OCI-LY7 (cell line): ENCODE measurements around the gene C4orf36. TPM values are rescaled to one million over a fixed set of nuclear protein-coding genes. Genes with fewer than 3 reads are reported as not detected.

Experiments used
- BruUV-seq: library from RNA; stranded (reverse); fragments of 400-500 nt; replicated peaks from 2 replicates; lab custom pipeline; 2021; lab: Mats Ljungman, UMichigan
- CTCF ChIA-PET: fragments of 300-600 bp; sonication (Branson Sonifier 250); formaldehyde crosslinking; loops from one replicate; lab custom pipeline; 2022; ENCODE audit warnings: antibody characterized with exemption; ENCODE audit not compliant: unreplicated experiment; lab: Charles Lee
- POLR2A ChIA-PET: fragments of 300-600 bp; sonication (Branson Sonifier 250); formaldehyde crosslinking; loops from one replicate; lab custom pipeline; 2022; ENCODE audit warnings: antibody characterized with exemption; lab: Charles Lee
- DNase-seq: peaks from one replicate; pipeline ENCODE4 v3.0.0-alpha.2; 2015; ENCODE audit warnings: low spot score
- H2AFZ ChIP-seq: fragments of 200-600 bp; sonication (generic), shearing (Covaris generic); 2 replicates; pipeline ENCODE4 v1.6.1; 2014; ENCODE audit warnings: mild to moderate bottlenecking, antibody characterized with exemption, low read length, moderate library complexity
- H3K27ac ChIP-seq: fragments of 200-600 bp; sonication (generic); 2 replicates; pipeline ENCODE4 v1.5.1; 2014; ENCODE audit warnings: mixed run types, low read depth, mild to moderate bottlenecking, moderate library complexity, low read length, inconsistent platforms; ENCODE audit not compliant: poor library complexity, severe bottlenecking
- H3K36me3 ChIP-seq: fragments of 200-600 bp; sonication (generic); 2 replicates; pipeline ENCODE4 v1.6.1; 2014; ENCODE audit warnings: mild to moderate bottlenecking, antibody characterized with exemption, low read length, moderate library complexity, mixed read lengths; ENCODE audit not compliant: insufficient read depth
- H3K4me1 ChIP-seq: fragments of 200-600 bp; sonication (generic); 2 replicates; pipeline ENCODE4 v1.5.1; 2014; ENCODE audit warnings: mild to moderate bottlenecking, low read length; ENCODE audit not compliant: insufficient read depth, poor library complexity, severe bottlenecking
- H3K4me2 ChIP-seq: fragments of 200-600 bp; sonication (generic); 2 replicates; pipeline ENCODE4 v1.6.1; 2014; ENCODE audit warnings: mild to moderate bottlenecking, low read length
- H3K4me3 ChIP-seq: fragments of 200-600 bp; sonication (generic); 2 replicates; pipeline ENCODE4 v1.5.1; 2014; ENCODE audit warnings: mild to moderate bottlenecking, low read depth, low read length; ENCODE audit not compliant: poor library complexity, severe bottlenecking
- H3K79me2 ChIP-seq: fragments of 200-600 bp; sonication (generic); 2 replicates; pipeline ENCODE4 v1.6.1; 2016; ENCODE audit warnings: low read depth, mild to moderate bottlenecking, low read length, moderate library complexity, mixed read lengths; ENCODE audit not compliant: insufficient read depth
- H3K9me2 ChIP-seq: fragments of 200-600 bp; sonication (generic); 2 replicates; pipeline ENCODE4 v1.6.1; 2016; ENCODE audit warnings: mild to moderate bottlenecking, low read length, mixed read lengths; ENCODE audit not compliant: insufficient read depth
- H3K9me3 ChIP-seq: fragments of 200-600 bp; sonication (generic); 2 replicates; pipeline ENCODE4 v1.6.1; 2014; ENCODE audit warnings: mild to moderate bottlenecking, mixed run types, low read length, mixed read lengths
- H4K20me1 ChIP-seq: fragments of 200-600 bp; sonication (generic); 2 replicates; pipeline ENCODE4 v1.6.1; 2014; ENCODE audit warnings: mild to moderate bottlenecking, antibody characterized with exemption, low read length, moderate library complexity, mixed read lengths; ENCODE audit not compliant: insufficient read depth
- CTCF ChIP-seq: fragments of 200-600 bp; sonication (generic); conservative IDR thresholded peaks from 2 replicates; pipeline ENCODE4 v1.5.1; 2014; ENCODE audit warnings: mild to moderate bottlenecking, antibody characterized with exemption, low read length, moderate library complexity, mixed read lengths
- EZH2phosphoT487 ChIP-seq: fragments of 200-600 bp; sonication (generic); IDR thresholded peaks from 2 replicates; pipeline ENCODE4 v1.6.1; 2018; ENCODE audit warnings: low read depth, borderline replicate concordance, mild to moderate bottlenecking, mixed run types, antibody characterized with exemption, low read length, moderate library complexity, mixed read lengths
- intact Hi-C: fragments of 100-400 bp; cut with micrococcal nuclease; formaldehyde crosslinking; loops from one replicate; pipeline ENCODE4 v1.10.0; 2022; ENCODE audit not compliant: unreplicated experiment
- total RNA-seq, 2 experiments: library from RNA; depleted of rRNA in 1 of 2; stranded (reverse); fragments of >200 nt in 1 of 2; shearing (Covaris generic) in 1 of 2; gene quantifications; 2 replicates each; pipeline ENCODE4 v1.2.3, GENCODE V29; 2014 to 2022

Gene C4orf36
- total RNA-seq, 2 experiments from 2014 or later = 1.4 TPM; not detected in 1

GRCh38 chr4:86856896-86857295 is 35.3 kb downstream of the C4orf36 start:
- H3K4me3 ChIP-seq = no peak overlapping the region
- H3K9me3 ChIP-seq = no peaks in the 10 kb centered on the region
- no peak overlapping the region for H3K27ac ChIP-seq
- ChIA-PET CTCF (no interaction called here), POLR2A (interaction anchor here (0.7 kb wide), 2 partner anchors 125 to 390 kb away, joined by 3 to 4 read pairs; no protein-coding TSS in a partner anchor)
- H3K36me3 ChIP-seq = no peaks in the 10 kb centered on the region
- no TSS peak for BruUV-seq
- no peak overlapping the region for H2AFZ ChIP-seq
- H4K20me1 ChIP-seq = no peaks in the 10 kb centered on the region
- H3K4me1 ChIP-seq = no peaks in the 10 kb centered on the region
- no peaks in the 10 kb centered on the region for H3K9me2 ChIP-seq
- intact Hi-C loops = no loop called here
- no peak for TF ChIP-seq CTCF
- no peak for TF ChIP-seq EZH2phosphoT487
- H3K4me2 ChIP-seq = no peak overlapping the region
- no peak for DNase-seq
- H3K79me2 ChIP-seq = no peaks in the 10 kb centered on the region

- Histone ChIP-seq H3K79me2 (no peaks in the 10 kb centered on the region), H3K36me3 (no peaks in the 10 kb centered on the region), H2AFZ (no peak overlapping the region), H3K4me1 (no peaks in the 10 kb centered on the region), H3K27ac (no peak overlapping the region), H3K9me2 (no peaks in the 10 kb centered on the region), H3K9me3 (no peaks in the 10 kb centered on the region), H3K4me2 (no peak overlapping the region), H4K20me1 (no peaks in the 10 kb centered on the region), H3K4me3 (no peak overlapping the region)
- ChIA-PET CTCF (no interaction called here), POLR2A (no interaction called here)
- no peak for DNase-seq
- BruUV-seq = no TSS peak
- TF ChIP-seq EZH2phosphoT487 (no peak), CTCF (no peak)
- intact Hi-C loops = no loop called here
Measured at GRCh38 chr4:86855572-86855971, 36.6 kb downstream of the C4orf36 start.

- Histone ChIP-seq H2AFZ (no peak overlapping the region), H3K4me2 (no peak overlapping the region), H3K36me3 (no peaks in the 10 kb centered on the region), H4K20me1 (no peaks in the 10 kb centered on the region), H3K79me2 (no peaks in the 10 kb centered on the region), H3K27ac (no peak overlapping the region), H3K4me1 (no peaks in the 10 kb centered on the region), H3K4me3 (no peak overlapping the region), H3K9me2 (no peaks in the 10 kb centered on the region), H3K9me3 (no peaks in the 10 kb centered on the region)
- no TSS peak for BruUV-seq
- no peak for TF ChIP-seq EZH2phosphoT487
- TF ChIP-seq CTCF = no peak
- no peak for DNase-seq
- intact Hi-C loops = no loop called here
- ChIA-PET CTCF (no interaction called here), POLR2A (no interaction called here)
Measured at GRCh38 chr4:86853209-86853608, 39.0 kb downstream of the C4orf36 start.
